AG20443 (cell line): ENCODE data around the gene EIF4B.
"Not testable (repeated sequence)": the region's sequence is repeated elsewhere in the genome, so short reads cannot be mapped to it uniquely, and the experiment has no call there.

Source experiments
- DNase-seq: peaks from one replicate; pipeline ENCODE4 v3.0.0; 2012; ENCODE audit warnings: low spot score, mixed read lengths

Gene EIF4B

DNA sequence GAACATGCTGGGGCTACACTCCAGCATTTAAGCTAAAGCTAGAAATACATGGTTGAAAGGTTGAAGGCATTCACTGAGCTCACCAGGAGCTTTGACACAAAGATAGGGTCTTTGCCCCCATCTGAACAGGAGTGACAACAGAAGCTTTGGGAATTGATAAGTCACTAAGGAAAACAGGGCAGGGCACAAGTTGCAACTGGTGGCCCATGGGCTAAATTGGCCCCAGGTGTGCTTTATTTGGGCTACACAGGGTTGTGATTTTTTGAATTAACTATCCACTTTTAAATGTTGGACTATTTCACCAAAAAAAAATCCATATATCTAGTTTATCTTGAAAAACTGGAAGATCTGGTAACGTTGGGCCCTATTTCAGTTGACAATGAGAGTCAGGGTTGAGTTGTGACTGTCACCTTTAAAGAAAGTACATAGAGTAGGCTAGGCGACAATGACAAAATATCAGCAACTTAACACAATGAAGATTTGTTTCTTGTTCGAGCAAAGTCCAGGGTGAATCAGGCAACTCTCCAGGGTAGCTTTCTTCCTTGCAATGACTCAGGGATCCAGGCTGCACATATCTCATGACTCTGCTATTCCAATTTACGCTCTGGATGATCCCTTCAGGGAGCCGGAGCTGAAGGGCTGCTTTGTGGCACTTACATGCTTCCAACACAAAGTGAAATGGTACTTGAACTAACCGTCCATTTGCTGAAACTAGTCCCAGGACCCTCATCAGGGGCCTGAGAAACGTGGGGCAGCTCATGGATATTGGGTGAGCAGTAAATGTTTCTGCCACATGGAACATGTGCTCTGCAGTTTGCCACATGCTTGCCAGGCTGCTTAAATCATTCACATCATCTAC, 13.3 kb upstream of the EIF4B start:
- peak; percentile 30 for DNase-seq

DNA sequence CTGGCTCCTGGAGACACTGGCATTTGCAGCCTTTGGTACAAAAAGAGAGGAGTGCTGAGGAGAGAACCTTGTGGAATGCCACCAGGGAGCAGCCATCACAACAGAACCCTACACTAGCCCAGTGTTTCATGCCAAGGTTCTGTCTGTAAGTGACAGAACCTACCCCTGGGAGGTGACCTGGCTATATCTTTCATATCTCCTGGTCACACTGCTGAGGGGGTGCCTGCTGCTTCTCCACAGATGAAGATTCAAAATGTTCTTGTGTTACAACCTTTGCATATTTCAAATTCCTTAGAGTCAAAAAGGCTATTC, 12.7 kb upstream of the EIF4B start:
- DNase-seq = no peak

DNA sequence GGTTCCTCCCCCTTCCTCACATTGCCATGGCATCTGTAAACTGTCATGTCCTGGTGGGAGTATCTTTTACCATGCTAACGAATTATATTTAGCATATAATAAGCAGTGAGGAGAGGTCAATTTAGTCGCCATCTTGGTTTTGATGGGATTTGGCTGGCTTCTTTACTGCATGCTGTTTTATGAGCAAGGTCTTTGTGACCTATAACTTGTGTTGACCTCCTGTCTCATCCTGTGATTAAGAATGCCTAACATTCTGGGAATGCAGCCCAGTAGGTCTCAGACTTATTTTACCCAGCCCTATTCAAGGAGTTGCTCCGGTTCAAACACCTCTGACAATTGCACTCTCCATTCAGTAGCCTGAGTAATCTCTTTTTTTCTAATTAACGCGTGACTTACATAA, 2.1 kb upstream of the EIF4B start:
- DNase-seq = no peak

GRCh38 chr12:53004582-53004981, 1.7 kb upstream of the EIF4B start:
- no peak for DNase-seq

- no peak for DNase-seq
Observed at GRCh38 chr12:53005215-53005985, 856 bp upstream of the EIF4B start.

GRCh38 chr12:53006810-53007309, 604 bp downstream of the EIF4B start:
- DNase-seq = peak; percentile 91

- no peak for DNase-seq
Observed at GRCh38 chr12:53007343-53007742, 1.1 kb downstream of the EIF4B start.

- not testable (repeated sequence) for DNase-seq
Observed at GRCh38 chr12:53008760-53009159, 2.5 kb downstream of the EIF4B start.

- no peak for DNase-seq
Observed at GRCh38 chr12:53010955-53011354, 4.7 kb downstream of the EIF4B start.

GRCh38 chr12:53011889-53012288, 5.6 kb downstream of the EIF4B start:
- no peak for DNase-seq

DNA sequence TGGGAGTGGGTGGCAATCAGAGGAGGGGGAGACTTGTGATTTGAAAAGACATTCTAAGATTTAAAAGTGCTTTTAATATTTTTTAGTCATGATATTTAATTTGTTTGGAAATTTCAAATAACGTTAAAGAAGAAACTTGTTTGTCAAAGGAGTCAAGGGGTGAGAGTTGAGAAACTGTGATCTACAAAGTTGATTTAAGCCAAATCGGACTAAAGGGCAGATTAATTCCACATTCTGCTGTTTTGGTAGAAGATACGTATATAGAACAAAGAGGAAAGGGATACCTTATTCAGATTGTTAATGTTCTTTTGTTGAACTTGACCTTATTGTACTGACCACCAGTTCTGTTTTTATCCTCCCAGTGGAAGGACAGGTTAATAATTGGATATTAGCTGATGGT, 6.7 kb downstream of the EIF4B start:
- DNase-seq = no peak

DNA sequence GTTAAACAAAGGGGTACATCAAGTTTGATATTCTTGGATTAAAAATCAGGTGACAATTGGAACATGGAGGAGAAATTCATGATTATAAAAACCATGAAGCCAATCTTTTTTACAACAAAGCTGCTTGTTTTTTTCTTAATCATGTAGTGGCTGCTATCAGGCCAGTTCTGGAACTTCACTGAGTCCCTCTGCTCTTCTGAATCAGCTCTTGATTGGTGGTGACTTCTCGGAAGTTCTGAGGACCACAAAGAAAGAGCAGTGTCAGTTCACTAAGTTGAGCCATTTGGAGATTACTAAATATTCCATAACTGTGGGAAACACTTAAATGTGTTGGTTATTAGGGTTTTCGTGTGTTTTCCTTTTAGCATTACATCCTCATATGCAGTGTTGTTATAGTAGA, 8.5 kb downstream of the EIF4B start:
- DNase-seq = no peak

DNA sequence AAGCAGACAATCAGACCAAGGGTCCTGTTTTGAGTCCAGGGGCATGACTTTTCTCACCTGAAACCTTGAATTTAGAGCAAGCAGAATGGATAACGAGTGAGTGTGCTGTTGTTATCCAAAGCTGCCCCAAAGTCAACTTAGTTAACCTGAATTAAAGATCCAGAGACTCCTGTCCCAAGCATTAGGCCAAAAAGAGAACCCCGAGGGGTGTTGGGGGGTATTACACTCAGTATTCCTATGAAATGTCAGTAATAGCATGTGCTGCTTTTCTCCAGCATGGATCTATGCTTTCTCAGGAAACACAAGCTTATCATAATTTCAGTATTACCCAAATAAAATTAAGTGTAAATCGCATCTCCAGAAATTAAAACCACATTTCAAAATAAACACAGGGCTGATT, 19.0 kb downstream of the EIF4B start:
- DNase-seq = no peak

DNA sequence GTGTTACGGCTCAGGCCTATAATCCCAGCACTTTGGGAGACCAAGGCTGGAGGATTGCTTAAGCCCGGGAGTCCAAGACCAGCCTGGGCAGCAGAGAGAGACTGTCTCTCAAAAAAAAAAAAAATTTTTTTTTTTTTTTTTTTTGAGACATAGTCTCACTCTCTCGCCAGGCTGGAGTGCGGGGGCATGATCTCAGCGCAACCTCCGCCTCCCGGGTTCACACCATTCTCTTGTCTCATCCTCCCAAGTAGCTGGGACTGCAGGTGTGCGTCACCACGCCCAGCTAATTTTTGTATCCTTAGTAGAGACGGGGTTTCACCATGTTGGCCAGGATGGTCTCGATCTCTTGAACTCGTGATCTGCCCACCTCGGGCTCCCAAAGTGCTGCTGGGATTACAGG, 20.8 kb downstream of the EIF4B start:
- DNase-seq = not testable (repeated sequence)

GRCh38 chr12:53031616-53032015, 25.4 kb downstream of the EIF4B start:
- no peak for DNase-seq

DNA sequence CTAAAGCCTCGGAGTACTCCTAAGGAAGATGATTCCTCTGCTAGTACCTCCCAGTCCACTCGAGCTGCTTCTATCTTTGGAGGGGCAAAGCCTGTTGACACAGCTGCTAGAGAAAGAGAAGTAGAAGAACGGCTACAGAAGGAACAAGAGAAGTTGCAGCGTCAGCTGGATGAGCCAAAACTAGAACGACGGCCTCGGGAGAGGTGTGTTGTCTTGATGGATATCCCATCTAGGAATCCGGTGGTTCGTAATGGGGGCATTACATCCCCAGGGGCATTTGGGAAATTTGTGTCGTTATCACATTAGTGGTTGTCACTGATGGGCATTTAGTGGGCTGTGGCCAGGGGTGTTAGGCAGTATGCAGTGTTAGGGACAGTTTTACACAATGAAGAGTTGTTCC, 27.6 kb downstream of the EIF4B start:
- not testable (repeated sequence) for DNase-seq

GRCh38 chr12:53034459-53034858, 28.2 kb downstream of the EIF4B start:
- DNase-seq = no peak

DNA sequence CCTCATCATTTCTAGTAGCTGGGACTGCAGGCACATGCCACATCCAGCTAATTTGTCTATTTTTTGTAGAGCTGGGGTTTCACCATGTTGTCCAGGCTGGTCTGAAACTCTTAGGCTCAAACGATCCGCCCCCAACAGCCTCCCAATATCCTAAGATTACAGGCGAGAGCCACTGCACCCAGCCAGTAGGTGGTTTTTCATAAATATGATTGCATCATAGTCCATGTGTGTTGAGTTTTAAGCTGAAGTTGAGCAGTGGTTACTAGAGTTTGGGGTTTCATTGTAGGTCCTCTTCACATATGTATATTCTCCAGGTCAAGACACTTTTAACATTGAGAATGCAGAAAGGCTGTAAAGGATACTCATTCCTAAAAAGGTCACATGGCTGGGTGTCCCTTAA, 30.5 kb downstream of the EIF4B start:
- DNase-seq = no peak

DNA sequence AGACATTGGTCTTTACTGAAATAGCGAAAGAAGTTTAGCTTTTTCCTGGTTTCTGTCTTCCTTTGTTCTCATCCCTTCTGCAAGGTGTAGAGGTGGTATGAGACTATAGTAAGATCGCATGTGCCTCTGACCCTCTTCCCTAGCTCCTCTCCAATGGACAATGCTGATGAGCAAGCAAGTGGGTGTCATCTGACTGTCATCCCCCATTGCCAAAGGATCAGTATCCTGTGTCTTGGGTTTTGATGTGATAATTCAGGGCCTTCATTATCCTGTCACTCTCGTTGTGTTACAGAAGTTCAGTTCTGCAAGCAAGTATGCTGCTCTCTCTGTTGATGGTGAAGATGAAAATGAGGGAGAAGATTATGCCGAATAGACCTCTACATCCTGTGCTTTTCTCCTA, 33.6 kb downstream of the EIF4B start:
- DNase-seq = no peak

DNA sequence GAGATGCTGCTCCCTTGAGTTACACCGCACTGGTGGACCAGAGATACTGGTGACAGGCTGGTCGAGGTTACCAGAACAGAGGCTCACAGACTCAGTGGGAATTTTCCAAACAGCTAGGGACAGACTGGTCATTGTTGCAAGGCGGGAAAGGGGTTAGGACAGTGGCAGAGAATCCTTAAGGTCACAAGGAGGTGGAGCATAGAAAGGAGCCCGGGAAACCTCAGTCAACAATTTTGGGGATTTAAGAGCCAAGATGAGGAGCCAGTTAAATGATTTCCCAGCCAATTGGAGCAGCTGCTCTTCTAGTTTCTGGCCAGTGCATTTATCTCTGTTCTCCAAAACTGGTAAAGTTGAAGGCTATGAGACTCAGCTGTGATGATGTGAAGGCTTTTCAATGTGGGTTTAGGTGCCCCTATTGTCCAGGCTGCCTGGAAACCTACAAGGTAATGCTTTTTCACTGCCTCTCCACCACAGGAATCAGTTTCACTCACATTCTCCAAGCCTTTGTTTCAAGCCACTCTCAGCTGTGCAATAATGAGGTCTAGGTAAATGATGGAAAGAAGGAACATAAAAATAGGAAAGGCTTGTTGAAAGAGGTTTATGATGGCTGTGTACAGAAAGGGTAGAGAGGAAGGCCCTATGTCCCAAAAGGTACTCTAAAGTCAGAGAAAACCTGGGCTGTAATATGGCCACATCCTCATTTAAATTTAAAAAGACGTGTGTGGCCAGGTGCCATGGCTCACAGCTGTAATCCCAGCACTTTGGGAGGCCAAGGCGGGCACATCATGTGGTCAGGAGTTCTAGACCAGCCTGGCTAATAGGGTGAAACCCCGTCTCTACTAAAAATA, 36.6 kb downstream of the EIF4B start:
- DNase-seq = no peak

GRCh38 chr12:53044052-53044581, 37.9 kb downstream of the EIF4B start:
- DNase-seq = peak; percentile 25
